GM12878 (cell line): ENCODE results near the gene PLGRKT. TPM values are rescaled to one million over a fixed set of nuclear protein-coding genes. Genes with fewer than 3 reads are reported as not detected.
A peak's percentile ranks its signal among the peaks of the same experiment; 100 is the strongest.

Experiments
- ATAC-seq: fragments of 200-7000 bp; cut with Tn5 transposase; 3 replicates; pipeline ENCODE4 v1.9.1; 2020; ENCODE audit warnings: mild to moderate bottlenecking, moderate library complexity
- BruUV-seq: library from RNA; stranded (reverse); fragments of 400-500 nt; replicated peaks from 2 replicates; lab custom pipeline; 2021; lab: Mats Ljungman, UMichigan
- CTCF ChIA-PET: fragments of 300-600 bp; sonication (Branson Sonifier 250); formaldehyde crosslinking; extraction: SDS; loops from one replicate; lab custom pipeline; 2021; ENCODE audit warnings: inconsistent platforms; lab: Yijun Ruan, JAX
- POLR2A ChIA-PET: fragments of 350-600 bp; formaldehyde crosslinking; extraction: SDS; loops from one replicate; lab custom pipeline; 2021; ENCODE audit warnings: inconsistent platforms; lab: Charles Lee
- RAD21 ChIA-PET: fragments of 300-600 bp; sonication (Branson Sonifier 250); formaldehyde crosslinking; loops from one replicate; lab custom pipeline; 2023; ENCODE audit warnings: antibody characterized with exemption; ENCODE audit not compliant: unreplicated experiment; lab: Charles Lee
- SMC1A ChIA-PET: fragments of 300-600 bp; sonication (Branson Sonifier 250); formaldehyde crosslinking; loops from one replicate; lab custom pipeline; 2023; ENCODE audit not compliant: unreplicated experiment, uncharacterized antibody; lab: Charles Lee
- DNase-seq: peaks from one replicate; pipeline ENCODE4 v3.0.0-alpha.2; 2011; ENCODE audit warnings: low read depth, low spot score
- FAIRE-seq: peaks from 3 replicates; lab custom pipeline; 2011; peaks lifted over from hg19 to GRCh38; lab: Jason Lieb, UNC
- H2AFZ ChIP-seq: 2 replicates; pipeline ENCODE4 v1.6.0; 2011; ENCODE audit warnings: low read depth, low read length, control low read depth; ENCODE audit not compliant: control insufficient read depth
- H3K27ac ChIP-seq: 2 replicates; pipeline ENCODE4 v1.5.1; 2011; ENCODE audit warnings: control low read depth; ENCODE audit not compliant: control insufficient read depth, insufficient read depth
- H3K27me3 ChIP-seq, 2 experiments: replicated peaks in 1 of 2; 2 replicates each; pipeline versions ENCODE4 v1.6.0 to v1.6.1; 2011; ENCODE audit warnings: low read length in 1 of 2; ENCODE audit not compliant: control insufficient read depth in 2 of 2, insufficient read depth in 2 of 2
- H3K36me3 ChIP-seq, 2 experiments: 2 replicates each; pipeline ENCODE4 v1.5.1; 2011; ENCODE audit warnings: low read length in 1 of 2; ENCODE audit not compliant: control insufficient read depth in 2 of 2, insufficient read depth in 2 of 2
- H3K4me1 ChIP-seq: 2 replicates; pipeline ENCODE4 v1.6.1; 2011; ENCODE audit warnings: mild to moderate bottlenecking, low read length, moderate library complexity, mixed read lengths; ENCODE audit not compliant: control insufficient read depth, insufficient read depth
- H3K4me2 ChIP-seq: 2 replicates; pipeline ENCODE4 v1.6.0; 2011; ENCODE audit warnings: control low read depth; ENCODE audit not compliant: control insufficient read depth, insufficient read depth
- H3K4me3 ChIP-seq: fragments of 200-600 bp; sonication (generic); 2 replicates; pipeline ENCODE4 v1.5.1; 2016
- H3K79me2 ChIP-seq: 2 replicates; pipeline ENCODE4 v1.6.0; 2011; ENCODE audit warnings: low read length; ENCODE audit not compliant: control insufficient read depth, insufficient read depth
- H3K9ac ChIP-seq: 2 replicates; pipeline ENCODE4 v1.8.0; 2011; ENCODE audit warnings: low read length, control low read depth, mixed read lengths; ENCODE audit not compliant: control insufficient read depth, insufficient read depth
- H3K9me3 ChIP-seq: replicated peaks from 3 replicates; pipeline ENCODE4 v1.5.1; 2011; ENCODE audit warnings: mild to moderate bottlenecking, low read length; ENCODE audit not compliant: control insufficient read depth, insufficient read depth
- H4K20me1 ChIP-seq: 2 replicates; pipeline ENCODE4 v1.6.0; 2011; ENCODE audit not compliant: control insufficient read depth, insufficient read depth
- ATF7 ChIP-seq: fragments of 450-650 bp; IDR thresholded peaks from 2 replicates; pipeline ENCODE4 v1.6.1; 2016; ENCODE audit warnings: low read depth, mild to moderate bottlenecking
- EP300 ChIP-seq, 2 experiments: fragments of 150-350 bp in 1 of 2; IDR thresholded peaks; 2 replicates each; pipeline ENCODE4 v1.6.1; 2011 to 2012; ENCODE audit warnings: low read depth in 2 of 2, low read length in 2 of 2, borderline replicate concordance in 1 of 2, improper control_type of control experiment in 1 of 2, inconsistent platforms in 1 of 2; ENCODE audit not compliant: control insufficient read depth in 1 of 2
- EZH2 ChIP-seq: IDR thresholded peaks from 2 replicates; pipeline ENCODE4 v1.6.1; 2012; ENCODE audit warnings: low read depth, mild to moderate bottlenecking, control low read depth, inconsistent platforms, low read length, borderline replicate concordance; ENCODE audit not compliant: control insufficient read depth
- IKZF2 ChIP-seq, 2 experiments: fragments of 450-650 bp; IDR thresholded peaks; 2 replicates each; pipeline ENCODE4 v1.6.1; 2017; ENCODE audit warnings: mild to moderate bottlenecking in 2 of 2, moderate library complexity in 2 of 2
- KDM1A ChIP-seq: fragments of 200-600 bp; sonication (generic); IDR thresholded peaks from 2 replicates; pipeline ENCODE4 v1.6.1; 2016; ENCODE audit warnings: borderline replicate concordance
- KLF5 ChIP-seq: fragments of 450-650 bp; IDR thresholded peaks from 2 replicates; pipeline ENCODE4 v1.6.1; 2014; ENCODE audit warnings: mild to moderate bottlenecking; ENCODE audit not compliant: partially characterized antibody
- MTA2 ChIP-seq: fragments of 450-650 bp; IDR thresholded peaks from 2 replicates; pipeline ENCODE4 v1.6.1; 2016; ENCODE audit warnings: low read depth, mild to moderate bottlenecking, moderate library complexity
- MYB ChIP-seq: fragments of 150-350 bp; IDR thresholded peaks from 2 replicates; pipeline ENCODE4 v1.6.1; 2014; ENCODE audit warnings: mild to moderate bottlenecking, low read depth, low read length, borderline replicate concordance
- NFYB ChIP-seq: IDR thresholded peaks from 2 replicates; pipeline ENCODE4 v1.6.1; 2011; ENCODE audit warnings: low read depth, mild to moderate bottlenecking, low read length, improper control_type of control experiment, moderate library complexity; ENCODE audit not compliant: insufficient read depth
- RUNX3 ChIP-seq: IDR thresholded peaks from 2 replicates; pipeline ENCODE4 v1.6.1; 2012; ENCODE audit warnings: low read length, inconsistent platforms
- SPI1 ChIP-seq: IDR thresholded peaks from 2 replicates; pipeline ENCODE4 v1.6.1; 2011; ENCODE audit warnings: low read depth, mild to moderate bottlenecking, low read length, moderate library complexity, borderline replicate concordance; ENCODE audit not compliant: insufficient read depth
- ZNF274 ChIP-seq: IDR thresholded peaks from one replicate; pipeline ENCODE4 v1.8.0; 2011; ENCODE audit not compliant: insufficient read length, insufficient read depth
- WGBS: methylation state at CpG from one replicate; pipeline ENCODE4 v1.1.6; 2016; ENCODE audit warnings: low lambda C conversion rate; ENCODE audit not compliant: insufficient replicate concordance, insufficient coverage; ENCODE audit errors: missing lambda C conversion rate; 5-methylcytosine and 5-hydroxymethylcytosine counted together
- in situ Hi-C: fragments of 300-500 bp; cut with MboI; formaldehyde crosslinking; loops from 9 replicates; pipeline ENCODE4 v1.14.3; 2018; ENCODE audit warnings: mixed read lengths
- intact Hi-C: fragments of 100-400 bp; cut with micrococcal nuclease; formaldehyde crosslinking; loops from one replicate; pipeline ENCODE4 v1.14.2; 2022; ENCODE audit not compliant: unreplicated experiment
- polyA plus RNA-seq, 11 experiments: library from polyadenylated mRNA; depleted of rRNA in 4 of 11; unstranded in 6 of 11; stranded (reverse) in 5 of 11; fragments of >200 nt; fragmentation: Nextera tagmentation in 4 of 11; fragmentation: Illumina TruSeq in 1 of 11; extraction: Ambion mirVana in 4 of 11; extraction: Trizol in 1 of 11; gene quantifications; 1 replicate in 1 of 11; 2 replicates in 10 of 11; pipeline versions ENCODE4 v1.2.1 to v1.2.3, GENCODE V29; 2011 to 2016; ENCODE audit warnings: inconsistent platforms in 2 of 11, missing spikeins in 2 of 11, low read depth in 1 of 11
- total RNA-seq, 4 experiments: library from RNA; depleted of rRNA in 3 of 4; stranded (reverse); fragments of >200 nt in 3 of 4; fragmentation: Illumina TruSeq in 1 of 4; extraction: Trizol in 1 of 4; gene quantifications; 2 replicates each; pipeline versions ENCODE4 v1.2.1 to v1.2.3, GENCODE V29; 2013 to 2021
- TF ChIP-seq, protein P1 (sequence below): IDR thresholded peaks from 2 replicates; pipeline ENCODE4 v1.6.1; 2012; ENCODE audit warnings: improper control_type of control experiment, low read depth, low read length; ENCODE audit not compliant: insufficient replicate concordance
- TF ChIP-seq, protein P2 (sequence below): fragments of 450-650 bp; IDR thresholded peaks from 2 replicates; pipeline ENCODE4 v1.6.1; 2017; ENCODE audit warnings: low read depth, mild to moderate bottlenecking, moderate library complexity
- TF ChIP-seq, protein P3 (sequence below): fragments of 450-650 bp; IDR thresholded peaks from 2 replicates; pipeline ENCODE4 v1.6.1; 2016; ENCODE audit warnings: mild to moderate bottlenecking

Gene PLGRKT
- total and polyA plus RNA-seq, 10 of the 15 experiments (the other 5 are each of a cell fraction or from before 2014, with no cell fraction given) = 25.2 to 72.3 (median 38.4) TPM

DNA sequence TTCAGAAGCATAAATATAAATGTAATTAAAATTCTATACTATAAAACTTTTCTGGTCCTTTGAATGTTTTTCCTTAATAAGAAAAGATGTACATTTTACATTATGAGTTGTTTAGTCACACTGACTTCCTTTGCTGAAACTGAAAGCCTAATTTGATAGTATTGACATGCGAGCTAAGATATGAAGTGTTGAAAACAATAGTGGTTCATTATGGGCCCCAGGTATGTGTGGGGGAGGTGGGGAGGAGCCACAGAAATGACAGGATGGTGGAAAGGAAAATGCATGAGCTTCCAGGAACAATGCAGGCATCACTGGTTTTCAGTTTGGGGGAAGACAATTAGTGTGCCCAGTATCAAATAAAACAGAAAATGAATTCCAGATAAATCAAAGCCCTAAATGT lies 62.6 kb downstream of the PLGRKT start:
- POLR2A ChIA-PET = interaction anchor here (1.1 kb wide), 1 partner anchor 8 kb away, joined by 3 read pairs; no protein-coding TSS in a partner anchor

More for the DNA sequence above, 62.6 kb downstream of the PLGRKT start:
- FAIRE-seq = peak; percentile 74
- Histone ChIP-seq H3K79me2 (no peaks in the 10 kb centered on the region), H3K9me3 (no peaks in the 10 kb centered on the region; the same call in 1 of the 3 replicates), H3K36me3 (no peaks in the 10 kb centered on the region), H2AFZ (no peak overlapping the region), H3K4me1 (no peaks in the 10 kb centered on the region), H4K20me1 (no peaks in the 10 kb centered on the region), H3K27ac (no peak overlapping the region), H3K4me2 (no peak overlapping the region), H3K27me3 (no peaks in the 10 kb centered on the region), H3K9ac (no peak overlapping the region), H3K4me3 (no peak overlapping the region)
- WGBS = 7% methylated on average over 1 of the region's 1 CpG
- SMC1A ChIA-PET = interaction anchor here (0.7 to 2.9 kb wide), 8 partner anchors 9 to 51 kb away, joined by 3 to 12 read pairs (median 6); no protein-coding TSS in a partner anchor
- in situ Hi-C loops = no loop called here
- TF ChIP-seq EZH2 (no peak), ATF7 (peak; percentile 40; the same call in 1 of the 2 replicates), EP300 (IDR thresholded peaks at IDR 0.05; ENCODE audit: borderline replicate concordance in 1 of 2, control insufficient read depth in 1 of 2, low read depth in 2 of 2, low read length in 2 of 2) (0 out of 4 replicates have a peak, but pooled peaks of 1 of the 2 experiments have one; percentile 45), RUNX3 (0 out of 2 replicates have a peak, but pooled peaks have one; percentile 12), SPI1 (peak; percentile 54; the same call in 1 of the 2 replicates), NFYB (no peak), KLF5 (no peak), IKZF2 (IDR thresholded peaks at IDR 0.05) (peak; percentile 41 to 49; a peak in 2 of 4 replicates), MYB (no peak), ZNF274 (no peak), KDM1A (no peak), MTA2 (peak; percentile 68; the same call in 1 of the 2 replicates)
- TF ChIP-seq, protein P1, sequence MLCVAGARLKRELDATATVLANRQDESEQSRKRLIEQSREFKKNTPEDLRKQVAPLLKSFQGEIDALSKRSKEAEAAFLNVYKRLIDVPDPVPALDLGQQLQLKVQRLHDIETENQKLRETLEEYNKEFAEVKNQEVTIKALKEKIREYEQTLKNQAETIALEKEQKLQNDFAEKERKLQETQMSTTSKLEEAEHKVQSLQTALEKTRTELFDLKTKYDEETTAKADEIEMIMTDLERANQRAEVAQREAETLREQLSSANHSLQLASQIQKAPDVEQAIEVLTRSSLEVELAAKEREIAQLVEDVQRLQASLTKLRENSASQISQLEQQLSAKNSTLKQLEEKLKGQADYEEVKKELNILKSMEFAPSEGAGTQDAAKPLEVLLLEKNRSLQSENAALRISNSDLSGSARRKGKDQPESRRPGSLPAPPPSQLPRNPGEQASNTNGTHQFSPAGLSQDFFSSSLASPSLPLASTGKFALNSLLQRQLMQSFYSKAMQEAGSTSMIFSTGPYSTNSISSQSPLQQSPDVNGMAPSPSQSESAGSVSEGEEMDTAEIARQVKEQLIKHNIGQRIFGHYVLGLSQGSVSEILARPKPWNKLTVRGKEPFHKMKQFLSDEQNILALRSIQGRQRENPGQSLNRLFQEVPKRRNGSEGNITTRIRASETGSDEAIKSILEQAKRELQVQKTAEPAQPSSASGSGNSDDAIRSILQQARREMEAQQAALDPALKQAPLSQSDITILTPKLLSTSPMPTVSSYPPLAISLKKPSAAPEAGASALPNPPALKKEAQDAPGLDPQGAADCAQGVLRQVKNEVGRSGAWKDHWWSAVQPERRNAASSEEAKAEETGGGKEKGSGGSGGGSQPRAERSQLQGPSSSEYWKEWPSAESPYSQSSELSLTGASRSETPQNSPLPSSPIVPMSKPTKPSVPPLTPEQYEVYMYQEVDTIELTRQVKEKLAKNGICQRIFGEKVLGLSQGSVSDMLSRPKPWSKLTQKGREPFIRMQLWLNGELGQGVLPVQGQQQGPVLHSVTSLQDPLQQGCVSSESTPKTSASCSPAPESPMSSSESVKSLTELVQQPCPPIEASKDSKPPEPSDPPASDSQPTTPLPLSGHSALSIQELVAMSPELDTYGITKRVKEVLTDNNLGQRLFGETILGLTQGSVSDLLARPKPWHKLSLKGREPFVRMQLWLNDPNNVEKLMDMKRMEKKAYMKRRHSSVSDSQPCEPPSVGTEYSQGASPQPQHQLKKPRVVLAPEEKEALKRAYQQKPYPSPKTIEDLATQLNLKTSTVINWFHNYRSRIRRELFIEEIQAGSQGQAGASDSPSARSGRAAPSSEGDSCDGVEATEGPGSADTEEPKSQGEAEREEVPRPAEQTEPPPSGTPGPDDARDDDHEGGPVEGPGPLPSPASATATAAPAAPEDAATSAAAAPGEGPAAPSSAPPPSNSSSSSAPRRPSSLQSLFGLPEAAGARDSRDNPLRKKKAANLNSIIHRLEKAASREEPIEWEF = no peak
- TF ChIP-seq, protein P2, sequence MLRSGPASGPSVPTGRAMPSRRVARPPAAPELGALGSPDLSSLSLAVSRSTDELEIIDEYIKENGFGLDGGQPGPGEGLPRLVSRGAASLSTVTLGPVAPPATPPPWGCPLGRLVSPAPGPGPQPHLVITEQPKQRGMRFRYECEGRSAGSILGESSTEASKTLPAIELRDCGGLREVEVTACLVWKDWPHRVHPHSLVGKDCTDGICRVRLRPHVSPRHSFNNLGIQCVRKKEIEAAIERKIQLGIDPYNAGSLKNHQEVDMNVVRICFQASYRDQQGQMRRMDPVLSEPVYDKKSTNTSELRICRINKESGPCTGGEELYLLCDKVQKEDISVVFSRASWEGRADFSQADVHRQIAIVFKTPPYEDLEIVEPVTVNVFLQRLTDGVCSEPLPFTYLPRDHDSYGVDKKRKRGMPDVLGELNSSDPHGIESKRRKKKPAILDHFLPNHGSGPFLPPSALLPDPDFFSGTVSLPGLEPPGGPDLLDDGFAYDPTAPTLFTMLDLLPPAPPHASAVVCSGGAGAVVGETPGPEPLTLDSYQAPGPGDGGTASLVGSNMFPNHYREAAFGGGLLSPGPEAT = peak; percentile 47; the same call in 1 of the 2 replicates
- TF ChIP-seq, protein P3, sequence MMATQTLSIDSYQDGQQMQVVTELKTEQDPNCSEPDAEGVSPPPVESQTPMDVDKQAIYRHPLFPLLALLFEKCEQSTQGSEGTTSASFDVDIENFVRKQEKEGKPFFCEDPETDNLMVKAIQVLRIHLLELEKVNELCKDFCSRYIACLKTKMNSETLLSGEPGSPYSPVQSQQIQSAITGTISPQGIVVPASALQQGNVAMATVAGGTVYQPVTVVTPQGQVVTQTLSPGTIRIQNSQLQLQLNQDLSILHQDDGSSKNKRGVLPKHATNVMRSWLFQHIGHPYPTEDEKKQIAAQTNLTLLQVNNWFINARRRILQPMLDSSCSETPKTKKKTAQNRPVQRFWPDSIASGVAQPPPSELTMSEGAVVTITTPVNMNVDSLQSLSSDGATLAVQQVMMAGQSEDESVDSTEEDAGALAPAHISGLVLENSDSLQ = 0 out of 2 replicates have a peak, but pooled peaks have one; percentile 15
- no TSS peak for BruUV-seq
- peak; percentile 98 for ATAC-seq
- DNase-seq = no peak
- RAD21 ChIA-PET = interaction anchor here (1.0 kb wide), 1 partner anchor 189 kb away, joined by 4 read pairs; no protein-coding TSS in a partner anchor
- intact Hi-C loops = no loop called here
- CTCF ChIA-PET = interaction anchor here (0.7 to 1.3 kb wide), 5 partner anchors 10 to 215 kb away, joined by 3 to 6 read pairs (median 3); partner anchors contain the start of gene CD274
